HG03196 (cell line): Measurements from ENCODE around the gene STK11.

Experiments used
- ATAC-seq: cut with Tn5 transposase; IDR thresholded peaks from one replicate; pipeline ENCODE4 v1.9.1; 2021; ENCODE audit not compliant: unreplicated experiment

STK11 gene

DNA sequence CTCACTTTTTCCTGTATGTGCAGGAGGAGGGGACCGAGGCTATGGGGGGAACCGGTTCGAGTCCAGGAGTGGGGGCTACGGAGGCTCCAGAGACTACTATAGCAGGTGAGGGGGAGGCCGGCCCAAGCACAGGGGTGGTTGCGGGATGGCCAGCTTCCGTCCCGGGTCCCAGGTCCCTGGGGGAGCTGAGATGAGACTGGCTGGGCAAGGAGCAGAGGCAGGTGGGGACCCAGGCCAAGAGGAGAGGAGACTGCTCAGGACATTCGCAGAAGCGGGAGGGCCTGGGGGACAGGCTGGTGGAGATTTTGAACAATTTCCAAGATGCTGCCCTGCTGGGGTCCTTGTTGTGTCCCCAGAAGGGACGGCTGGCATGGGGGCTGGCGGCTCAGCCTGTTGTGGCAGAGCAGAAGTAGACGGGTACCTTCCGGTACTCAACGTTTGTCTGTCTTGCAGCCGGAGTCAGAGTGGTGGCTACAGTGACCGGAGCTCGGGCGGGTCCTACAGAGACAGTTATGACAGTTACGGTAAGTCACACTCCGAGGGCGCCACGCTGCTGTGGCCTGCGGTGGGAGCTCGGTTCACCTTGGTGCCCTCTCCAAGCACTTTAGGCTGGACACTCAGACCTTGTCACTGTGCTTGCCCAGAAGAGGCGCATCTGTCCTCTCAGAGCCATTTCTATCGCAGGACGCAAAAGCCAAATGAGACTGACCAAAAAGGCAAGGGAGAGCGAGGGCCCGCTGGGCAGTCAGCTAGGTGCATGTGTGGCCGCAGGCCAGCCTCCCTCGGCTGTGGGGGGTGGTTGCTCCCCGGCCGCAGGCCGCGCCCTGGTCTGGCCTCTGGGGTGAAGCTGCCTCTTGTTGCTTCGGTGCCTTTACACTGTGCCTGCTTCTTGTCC is 66.2 kb downstream of the STK11 start:
- ATAC-seq, result no peak

DNA sequence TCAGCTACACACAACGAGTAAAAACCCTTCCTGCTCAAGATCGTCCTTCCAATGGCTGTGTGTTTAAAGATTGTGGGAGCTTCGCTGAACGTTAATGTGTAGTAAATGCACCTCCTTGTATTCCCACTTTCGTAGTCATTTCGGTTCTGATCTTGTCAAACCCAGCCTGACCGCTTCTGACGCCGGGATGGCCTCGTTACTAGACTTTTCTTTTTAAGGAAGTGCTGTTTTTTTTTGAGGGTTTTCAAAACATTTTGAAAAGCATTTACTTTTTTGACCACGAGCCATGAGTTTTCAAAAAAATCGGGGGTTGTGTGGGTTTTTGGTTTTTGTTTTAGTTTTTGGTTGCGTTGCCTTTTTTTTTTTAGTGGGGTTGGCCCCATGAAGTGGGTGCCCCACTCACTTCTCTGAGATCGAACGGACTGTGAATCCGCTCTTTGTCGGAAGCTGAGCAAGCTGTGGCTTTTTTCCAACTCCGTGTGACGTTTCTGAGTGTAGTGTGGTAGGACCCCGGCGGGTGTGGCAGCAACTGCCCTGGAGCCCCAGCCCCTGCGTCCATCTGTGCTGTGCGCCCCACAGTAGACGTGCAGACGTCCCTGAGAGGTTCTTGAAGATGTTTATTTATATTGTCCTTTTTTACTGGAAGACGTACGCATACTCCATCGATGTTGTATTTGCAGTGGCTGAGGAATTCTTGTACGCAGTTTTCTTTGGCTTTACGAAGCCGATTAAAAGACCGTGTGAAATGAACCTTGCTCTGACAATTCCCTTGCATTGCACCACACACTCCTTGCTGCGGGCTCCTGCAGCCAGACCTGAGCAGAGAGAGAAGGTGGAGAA is 67.1 kb downstream of the STK11 start:
- ATAC-seq, result no peak

DNA sequence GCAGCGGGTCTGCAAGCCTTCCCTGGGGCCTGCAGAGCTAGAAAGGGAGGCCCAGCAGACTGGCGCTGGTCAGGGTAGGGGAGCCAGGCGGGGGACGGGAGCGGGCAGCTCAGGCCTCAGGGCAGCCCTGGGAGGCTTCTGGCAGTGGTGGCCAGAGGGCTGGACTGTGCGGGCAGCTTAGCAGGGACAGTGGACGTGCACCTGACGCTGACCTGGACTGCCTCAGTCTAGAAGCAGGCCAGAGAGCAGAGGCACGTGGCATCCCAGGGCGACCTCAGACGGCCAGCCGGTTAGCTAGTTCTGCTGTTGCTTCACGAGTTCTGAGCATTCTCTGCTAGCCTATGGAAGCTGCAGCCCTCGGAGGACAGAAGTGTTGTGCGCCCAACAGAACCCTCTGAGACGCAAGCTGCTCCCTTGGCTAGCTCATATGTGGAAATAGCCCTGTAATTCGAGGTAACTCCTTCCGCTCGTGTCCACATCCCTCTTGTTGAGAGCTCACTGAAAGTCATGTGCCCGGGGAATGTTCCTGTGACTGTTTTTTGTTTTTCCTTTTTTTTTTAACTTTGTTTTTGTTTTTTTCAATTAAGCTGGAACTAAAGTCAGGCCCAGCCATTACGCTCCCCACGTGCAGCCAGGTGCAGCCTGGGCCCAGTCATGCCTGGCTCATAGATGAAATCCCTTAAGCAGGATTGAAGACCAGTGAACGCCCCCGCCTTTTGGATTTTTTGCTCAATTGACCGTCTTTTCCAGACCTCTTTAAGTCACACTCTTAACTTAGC is 67.9 kb downstream of the STK11 start:
- no peak for ATAC-seq

DNA sequence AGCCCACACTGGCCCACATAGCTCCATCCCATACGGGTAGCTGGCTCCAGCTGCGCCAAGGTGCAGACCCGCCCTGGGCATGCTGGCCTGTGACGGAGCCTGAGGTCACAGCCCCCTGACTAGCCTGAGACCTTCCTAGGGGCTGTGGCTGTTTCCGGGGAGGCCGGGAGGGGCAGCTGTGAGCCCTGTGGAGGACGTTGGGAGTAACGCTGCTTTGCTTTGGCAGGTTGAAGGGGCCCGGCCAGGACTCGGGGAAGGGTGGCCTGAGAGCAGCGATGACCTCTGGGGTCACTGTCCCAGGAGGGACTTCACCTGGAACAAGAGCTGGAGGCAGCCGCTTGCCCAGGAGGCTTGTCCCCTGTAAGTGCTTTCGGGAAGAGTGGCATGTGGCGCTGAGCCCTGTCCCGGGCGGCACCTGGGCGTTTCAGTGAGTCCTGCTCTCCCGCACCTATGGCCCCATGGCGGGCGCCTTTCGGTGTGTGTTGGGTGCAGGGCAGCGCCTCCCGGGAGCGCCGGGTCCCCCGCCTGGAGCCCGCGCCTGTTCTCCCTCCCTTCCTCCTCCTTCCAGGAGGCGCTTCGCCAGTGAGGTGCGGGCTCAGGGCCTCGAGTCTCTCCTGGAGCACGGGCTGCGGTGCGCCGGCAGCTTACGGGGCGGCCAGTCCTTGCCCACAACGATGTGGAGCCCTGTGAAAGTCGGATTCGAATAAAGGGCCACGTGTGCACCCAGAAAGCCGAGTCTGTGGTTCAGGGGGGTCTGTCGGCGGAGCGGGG is 68.7 kb downstream of the STK11 start:
- no peak for ATAC-seq

DNA sequence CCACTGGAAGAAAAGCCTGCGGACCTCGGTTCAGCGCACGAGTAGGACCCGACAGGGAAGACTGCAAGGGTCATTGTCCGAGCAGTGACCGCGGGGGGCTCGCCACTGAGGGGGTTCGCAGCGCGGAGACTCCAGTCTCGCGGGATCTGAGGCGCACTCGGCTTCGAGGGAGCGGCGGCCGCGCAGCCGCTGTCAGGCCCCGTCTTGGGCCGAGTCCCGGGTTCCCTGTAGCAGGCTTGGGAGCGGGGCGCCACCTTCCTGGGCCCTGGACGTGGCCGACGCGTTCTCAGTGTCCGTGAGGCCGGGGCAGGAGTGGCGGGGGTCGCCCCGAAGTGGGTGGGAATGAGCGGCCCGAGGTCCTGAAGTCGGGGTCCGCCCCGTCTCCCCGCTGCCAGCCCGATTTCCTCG is 69.3 kb downstream of the STK11 start:
- no peak for ATAC-seq

DNA sequence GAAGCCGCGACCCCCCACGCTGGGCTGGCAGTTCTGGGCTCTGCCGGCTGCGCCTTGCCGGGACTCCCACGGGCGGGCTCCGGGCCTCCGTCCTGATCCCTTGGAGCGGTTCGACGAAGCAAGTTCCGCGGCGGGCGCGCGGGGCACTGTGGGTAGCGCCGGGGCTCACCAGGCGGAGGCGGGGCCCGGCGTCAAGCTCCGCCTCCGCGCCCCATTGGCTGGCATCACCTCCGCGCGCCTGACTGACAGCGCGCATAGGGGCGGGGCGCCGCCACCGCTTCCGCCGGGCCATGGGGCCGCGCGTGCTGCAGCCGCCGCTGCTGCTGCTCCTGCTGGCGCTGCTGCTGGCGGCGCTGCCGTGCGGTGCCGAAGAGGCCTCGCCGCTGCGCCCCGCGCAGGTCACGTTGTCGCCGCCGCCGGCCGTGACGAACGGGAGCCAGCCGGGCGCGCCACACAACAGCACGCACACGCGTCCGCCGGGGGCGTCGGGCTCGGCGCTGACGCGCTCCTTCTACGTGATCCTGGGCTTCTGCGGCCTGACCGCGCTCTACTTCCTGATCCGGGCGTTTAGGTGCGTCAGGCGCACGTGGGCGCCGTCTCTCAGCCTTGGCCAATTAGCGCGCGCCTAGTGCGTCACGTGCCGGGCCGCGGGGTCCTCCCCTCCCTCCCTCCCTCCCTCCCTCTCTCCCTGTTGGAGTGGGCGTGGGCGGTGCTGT is 69.8 kb downstream of the STK11 start, which contains the start of gene FAM174C:
TSS of gene FAM174C (plus strand) at position 271 of the 716 bp plus-strand sequence. CDS start at position 291, 20 bp downstream.
- peak; percentile 54 for ATAC-seq

DNA sequence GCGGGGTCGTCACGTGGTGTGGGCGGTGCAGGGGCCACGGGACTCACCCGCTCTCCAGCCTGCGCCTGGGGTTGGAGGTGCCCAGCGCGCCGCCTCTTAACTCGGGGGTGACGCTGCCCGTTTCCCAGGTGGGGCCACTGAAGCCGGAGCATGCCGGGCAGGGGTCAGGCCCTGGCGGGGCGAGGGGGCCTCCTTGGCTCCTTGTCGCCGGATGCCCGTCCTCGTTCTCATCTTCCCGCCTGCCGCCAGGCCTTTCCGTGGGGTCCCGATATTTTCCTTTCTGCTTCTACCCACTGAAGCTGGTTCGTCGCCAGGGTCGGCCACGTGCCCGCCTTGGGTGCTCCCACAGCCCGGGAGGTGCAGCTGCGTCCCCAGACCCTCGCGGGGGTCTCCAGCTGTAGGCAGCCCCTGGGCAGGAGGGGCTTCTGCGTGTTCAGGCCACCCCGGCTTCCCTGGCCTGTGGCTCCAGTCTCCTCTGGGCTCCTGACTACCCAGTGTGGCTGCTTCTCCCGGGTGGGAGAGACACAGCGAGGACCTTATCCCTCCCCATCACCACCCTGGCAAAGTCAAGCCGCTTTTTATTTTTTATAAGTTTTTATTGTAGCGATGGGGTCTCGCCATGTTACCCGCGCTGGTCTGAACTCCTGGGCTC is 70.5 kb downstream of the STK11 start:
- no peak for ATAC-seq

DNA sequence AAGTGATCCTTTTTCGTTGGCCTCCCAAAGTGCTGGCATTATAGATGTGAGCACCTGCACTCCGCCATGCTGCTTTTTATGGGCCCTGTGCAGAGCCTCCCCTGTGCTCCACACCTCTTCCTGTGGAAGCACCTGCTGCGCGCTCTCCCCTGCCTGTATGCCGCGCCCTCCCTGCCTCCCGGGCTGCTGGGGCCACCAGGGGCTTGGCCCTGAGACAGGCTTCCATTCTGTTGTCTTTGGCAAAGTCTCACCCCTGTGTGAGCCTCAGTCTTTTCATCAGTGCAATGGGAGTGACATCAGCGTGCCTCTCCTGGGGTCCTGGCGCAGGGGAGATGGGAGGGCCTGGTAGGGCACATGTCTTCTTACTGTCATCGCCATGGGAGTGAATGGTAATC is 71.0 kb downstream of the STK11 start:
- no peak for ATAC-seq

DNA sequence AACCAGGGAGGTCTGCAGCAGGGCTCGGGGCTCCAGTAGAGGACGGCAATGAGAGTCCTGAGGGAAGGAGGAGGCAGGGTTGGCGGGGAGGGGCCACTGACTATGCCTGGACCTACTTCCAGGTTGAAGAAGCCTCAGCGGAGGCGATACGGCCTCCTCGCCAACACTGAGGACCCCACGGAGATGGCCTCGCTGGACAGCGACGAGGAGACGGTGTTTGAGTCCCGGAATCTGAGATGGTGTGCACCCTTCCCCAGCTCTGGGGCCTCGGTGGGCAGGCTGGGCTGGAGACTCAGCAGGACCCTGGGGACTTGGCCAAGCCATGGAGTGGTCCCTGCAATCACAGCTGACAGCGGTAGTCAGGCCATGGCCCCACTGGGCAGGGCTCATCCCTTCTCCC is 71.5 kb downstream of the STK11 start:
- ATAC-seq, result no peak
